Hypothalamus (tissue), 51 donors: Measurements from ENCODE around the gene CYB5R3.
"Not testable (repeated sequence)": the region's sequence is repeated elsewhere in the genome, so short reads cannot be mapped to it uniquely, and the experiment has no call there.

Experiments
- DNase-seq, 51 donors: peaks; one replicate each; lab custom pipeline; 2025; lab: John Stamatoyannopoulos, UW

CYB5R3 gene

DNA sequence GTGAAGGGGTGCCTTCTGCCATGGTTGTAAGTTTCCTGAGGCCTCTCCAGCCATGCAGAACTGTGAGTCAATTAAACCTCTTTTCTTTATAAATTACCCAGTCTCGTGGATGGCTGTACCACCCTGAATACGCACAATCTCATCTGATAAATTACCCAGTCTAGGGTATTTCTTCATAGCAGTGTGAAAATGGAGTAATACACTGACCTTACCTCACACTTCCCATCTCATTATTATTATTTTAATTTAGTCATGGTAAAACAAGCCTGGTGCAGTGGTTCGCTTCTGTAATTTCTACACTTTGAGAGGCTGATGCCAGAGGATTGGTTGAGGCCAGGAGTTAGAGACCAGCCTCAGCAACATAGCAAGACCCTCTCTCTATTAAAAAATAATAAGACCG, 30.5 kb upstream of the CYB5R3 start:
- DNase-seq, result no peak

DNA sequence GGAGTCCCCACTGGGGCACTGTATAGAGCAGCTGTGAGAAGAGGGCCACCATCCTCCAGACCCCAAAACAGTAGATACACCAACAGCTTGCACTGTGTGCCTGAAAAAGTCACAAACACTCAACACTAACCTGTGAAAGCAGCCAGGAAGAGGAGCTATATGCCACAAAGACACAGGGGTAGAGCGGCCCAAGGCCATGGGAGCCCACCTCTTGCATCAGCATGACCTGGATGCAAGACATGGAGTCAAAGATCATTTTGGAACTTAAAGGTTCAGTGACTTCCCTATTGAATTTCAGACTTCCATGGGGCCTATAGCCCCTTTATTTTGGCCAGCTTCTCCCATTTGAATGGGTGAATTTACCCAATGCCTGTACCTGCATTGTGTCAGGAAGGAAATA, 29.7 kb upstream of the CYB5R3 start:
- no peak for DNase-seq

DNA sequence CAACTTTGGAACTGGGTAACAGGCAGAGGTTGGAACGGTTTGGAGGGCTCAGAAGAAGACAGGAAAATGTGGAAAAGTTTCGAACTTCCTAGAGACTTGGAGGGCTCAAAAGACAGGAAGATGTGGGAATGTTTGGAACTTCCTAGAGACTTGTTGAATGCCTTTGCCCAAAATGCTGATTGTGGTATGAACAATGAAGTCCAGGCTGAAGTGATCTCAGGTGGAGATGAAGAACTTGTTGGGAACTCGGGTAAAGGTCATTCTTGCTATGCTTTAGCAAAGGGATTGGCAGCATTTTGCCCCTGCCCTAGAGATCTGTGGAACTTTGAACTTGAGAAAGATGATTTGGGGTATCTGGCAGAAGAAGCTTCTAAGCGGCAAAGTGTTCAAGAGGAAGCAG, 28.7 kb upstream of the CYB5R3 start:
- DNase-seq, result not testable (repeated sequence)

DNA sequence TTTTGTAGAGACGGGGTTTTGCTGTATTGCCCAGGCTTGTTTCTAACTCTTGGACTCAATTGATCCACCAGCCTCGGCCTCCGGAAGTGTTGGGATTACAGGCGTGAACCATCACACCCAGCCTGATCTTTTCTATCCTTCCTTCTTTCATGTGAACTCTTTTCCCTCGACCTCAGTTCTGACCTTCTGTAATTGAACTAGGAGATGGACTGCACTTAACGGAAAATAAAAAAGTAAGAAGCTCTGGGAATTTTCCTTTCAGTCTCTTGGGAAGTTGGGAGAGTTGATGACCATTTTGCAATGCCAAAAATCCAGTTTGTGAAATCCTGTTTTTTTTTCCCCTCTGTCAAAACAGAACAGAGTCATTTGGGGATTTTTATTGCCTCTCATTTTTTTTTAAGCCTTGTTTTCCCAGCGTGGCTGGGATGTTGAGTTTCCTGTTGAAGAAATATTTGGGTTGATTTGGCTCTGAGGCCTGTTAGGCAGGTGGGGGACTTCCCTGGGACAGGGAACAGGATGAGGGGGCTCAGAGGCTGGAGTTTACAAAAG, 26.9 kb upstream of the CYB5R3 start:
- DNase-seq, result no peak

DNA sequence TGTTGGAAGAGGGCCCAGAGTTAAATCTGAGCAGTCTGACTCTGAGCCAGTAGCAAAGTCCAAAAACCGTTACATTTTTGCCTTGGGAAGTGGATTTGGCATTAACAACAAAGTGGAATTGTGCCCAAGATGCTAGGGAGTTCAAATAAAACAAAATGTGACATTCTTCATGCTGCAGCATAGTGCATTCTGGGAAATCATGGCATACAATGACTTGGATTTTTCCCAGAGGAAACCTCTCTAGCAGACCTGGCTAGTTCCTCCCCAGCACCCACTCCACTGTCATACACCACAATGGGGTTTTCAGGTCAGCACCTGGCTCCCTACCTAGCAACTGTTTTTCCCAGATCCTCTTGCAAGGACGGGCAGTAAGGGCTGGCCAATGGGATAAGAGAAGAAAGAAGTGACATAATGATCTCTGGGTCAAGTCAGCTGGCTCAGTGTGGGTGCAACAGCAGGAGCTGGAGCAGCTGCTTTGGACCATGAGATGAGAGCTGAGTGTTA, 24.8 kb upstream of the CYB5R3 start:
- DNase-seq, result no peak

DNA sequence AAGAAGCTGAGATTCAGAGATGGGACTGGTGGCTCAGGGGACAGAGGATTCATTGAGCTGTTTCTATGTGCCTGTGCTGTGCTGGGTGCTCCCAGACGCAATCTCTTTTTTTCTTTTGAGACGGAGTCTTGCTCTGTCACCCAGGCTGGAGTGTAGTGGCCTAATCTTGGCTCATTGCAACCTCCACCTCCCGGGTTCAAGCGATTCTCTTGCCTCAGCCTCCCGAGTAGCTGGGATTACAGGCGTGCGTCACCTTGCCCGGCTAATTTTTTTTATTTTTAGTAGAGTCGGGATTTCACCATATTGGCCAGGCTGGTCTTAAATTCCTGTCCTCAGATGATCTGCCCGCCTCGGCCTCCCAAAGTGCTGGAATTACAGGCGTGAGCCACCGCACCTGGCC, 23.9 kb upstream of the CYB5R3 start:
- DNase-seq, result not testable (repeated sequence)

DNA sequence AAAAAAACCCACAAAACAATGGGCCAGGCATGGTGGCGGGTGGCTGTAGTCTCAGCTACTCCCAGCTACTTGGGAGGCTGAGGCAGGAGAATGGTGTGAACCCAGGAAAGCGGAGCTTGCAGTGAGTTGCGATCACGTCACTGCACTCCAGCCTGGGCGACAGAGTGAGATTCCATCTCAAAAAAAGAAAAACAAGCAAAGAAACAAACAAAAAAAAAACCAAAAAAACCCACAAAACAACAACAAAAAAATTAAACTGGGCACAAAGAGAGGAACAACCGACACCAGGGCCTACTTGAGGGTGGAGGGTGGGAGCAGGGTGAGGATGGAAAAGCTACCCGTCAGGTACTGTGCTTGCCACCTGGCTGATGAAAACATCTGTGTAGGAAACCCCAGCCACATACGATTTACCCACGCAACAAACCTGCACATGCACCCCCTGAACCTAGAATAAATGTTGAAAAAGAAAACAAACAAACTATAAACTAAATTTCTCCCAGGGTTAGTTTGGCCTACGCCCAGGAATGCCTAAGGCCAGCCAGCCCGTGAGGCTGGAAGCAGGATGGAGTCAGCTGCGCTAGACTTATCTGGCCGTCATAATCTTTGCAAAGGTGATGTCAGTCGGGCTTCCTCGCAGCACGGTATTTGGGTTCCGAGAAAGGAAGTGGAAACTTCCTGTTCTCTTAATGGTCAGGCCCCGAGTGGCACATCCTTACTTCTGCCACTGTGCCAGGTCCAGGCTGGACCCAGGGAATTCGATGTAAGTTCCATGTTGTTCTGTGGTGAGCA, 21.9 kb upstream of the CYB5R3 start:
- DNase-seq, result no peak

DNA sequence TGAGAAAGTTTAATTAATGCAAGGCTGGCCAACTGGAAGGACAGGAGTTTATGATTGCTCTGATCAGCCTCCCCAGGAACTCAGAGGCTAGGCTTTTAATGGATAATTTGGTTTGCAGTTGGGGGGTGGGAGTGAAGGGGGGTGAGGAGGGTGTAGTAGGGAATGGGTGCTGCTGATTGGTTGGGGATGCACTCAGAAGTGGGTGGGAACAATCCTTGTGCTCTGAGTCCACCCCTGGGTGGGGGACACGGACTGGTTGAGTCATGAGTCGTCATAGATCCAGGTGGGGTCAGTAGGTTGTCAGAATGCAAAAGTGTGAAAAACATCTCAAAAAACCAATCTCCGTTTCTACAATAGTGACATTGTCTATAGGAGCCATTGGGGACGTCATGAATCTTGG, 20.9 kb upstream of the CYB5R3 start:
- DNase-seq, result no peak

DNA sequence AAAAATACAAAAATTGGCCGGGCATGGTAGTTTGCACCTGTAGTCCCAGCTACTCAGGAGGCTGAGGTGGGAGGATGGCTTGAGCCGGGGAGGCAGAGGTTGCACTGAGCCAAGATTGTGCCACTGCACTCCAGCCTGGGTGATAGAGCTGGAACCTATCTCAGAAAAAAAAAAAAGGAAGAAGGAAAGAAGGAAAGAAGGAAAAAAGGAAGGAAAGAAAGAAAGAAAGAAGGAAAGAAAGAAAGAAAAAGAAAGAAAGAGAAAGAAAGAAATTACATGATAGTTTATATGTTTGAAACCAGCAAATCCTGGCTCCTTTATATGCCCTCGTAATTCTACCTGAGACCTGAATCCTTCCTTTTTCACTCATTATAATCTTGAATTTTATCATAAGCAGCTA, 17.2 kb upstream of the CYB5R3 start:
- DNase-seq, result not testable (repeated sequence)

DNA sequence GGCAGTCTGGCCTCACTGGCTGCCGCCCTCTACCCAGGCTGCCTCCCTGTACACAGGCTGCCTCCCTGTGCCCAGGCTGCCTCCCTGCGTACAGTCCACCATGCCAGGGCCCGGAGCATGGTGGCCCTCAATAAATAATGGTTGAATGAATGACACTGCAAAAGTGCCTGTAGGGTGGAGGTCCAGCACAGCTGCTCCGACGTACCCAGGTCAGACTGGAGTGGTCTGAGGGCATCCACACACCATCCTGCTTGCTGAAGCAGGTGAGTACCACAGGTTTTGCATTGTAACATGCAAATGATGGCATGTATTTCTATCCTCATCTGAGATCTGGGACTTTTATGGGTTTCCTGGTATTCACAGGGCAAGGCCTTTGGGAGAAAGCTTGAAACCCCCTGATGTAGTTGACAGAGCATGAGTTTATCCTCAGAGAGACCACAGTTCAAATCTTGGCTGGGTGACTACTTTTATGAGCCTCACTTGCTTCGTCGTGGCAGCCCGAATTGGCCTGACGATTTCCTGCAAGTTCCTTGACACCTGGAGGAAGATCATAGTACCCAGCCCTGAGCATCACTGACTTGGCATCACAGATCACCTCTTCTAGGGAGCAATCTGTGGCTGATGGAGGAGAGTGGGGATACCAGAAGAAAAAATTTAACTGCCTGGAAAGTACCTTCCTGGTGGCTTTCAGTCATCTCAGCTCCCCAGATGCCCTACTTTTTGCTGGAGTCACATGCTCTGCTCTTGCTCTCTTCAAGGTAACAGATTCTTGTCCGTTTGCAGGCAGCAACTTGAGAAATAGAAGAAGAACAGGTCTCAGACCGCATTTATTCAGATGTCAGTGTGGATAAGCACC, 16.0 kb upstream of the CYB5R3 start:
- no peak for DNase-seq

DNA sequence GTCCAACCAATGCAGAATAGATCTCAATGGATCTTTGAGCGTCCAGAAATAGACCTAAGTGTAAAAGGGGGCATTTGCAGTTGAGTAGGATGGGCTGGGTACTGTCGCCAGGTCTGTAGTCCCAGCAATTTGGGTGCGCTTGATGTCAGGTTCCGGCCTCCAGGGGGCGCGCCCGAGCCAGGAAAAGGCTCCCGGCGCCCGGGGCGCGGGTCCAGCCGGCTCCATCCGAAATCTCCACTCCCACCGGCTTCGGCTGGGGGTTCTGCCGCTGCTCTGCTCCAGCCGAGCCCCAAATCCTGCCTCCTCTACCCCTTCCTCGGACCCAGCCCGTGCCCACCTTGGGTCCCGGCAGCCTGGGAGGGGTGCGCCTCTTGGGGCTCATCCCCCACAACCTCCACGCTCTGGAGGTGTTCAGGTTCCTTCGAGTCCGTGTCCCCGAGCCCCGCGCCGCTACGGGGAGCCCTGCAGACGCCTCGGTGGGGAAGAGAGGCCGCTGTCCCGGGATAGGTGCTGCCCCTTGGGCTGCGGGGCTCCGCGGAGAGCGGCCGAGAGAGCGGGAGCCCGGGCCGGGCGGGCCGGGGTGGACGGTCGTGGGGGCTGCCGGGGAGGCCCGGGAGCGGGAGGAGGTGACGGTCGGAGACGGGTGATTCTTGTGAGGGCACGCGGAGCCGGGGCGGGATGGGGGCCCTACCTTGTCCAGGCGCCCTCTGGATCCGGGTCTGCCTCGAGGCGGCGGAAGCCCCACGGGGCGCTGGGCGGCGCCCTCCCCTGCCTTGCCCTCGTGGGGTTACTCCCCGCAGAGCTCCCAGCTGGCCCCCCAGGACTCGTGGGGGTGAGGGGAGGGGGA, 13.0 kb upstream of the CYB5R3 start:
- peak in 45 of 51 donors; percentile 10 to 83 (median 55) for DNase-seq

DNA sequence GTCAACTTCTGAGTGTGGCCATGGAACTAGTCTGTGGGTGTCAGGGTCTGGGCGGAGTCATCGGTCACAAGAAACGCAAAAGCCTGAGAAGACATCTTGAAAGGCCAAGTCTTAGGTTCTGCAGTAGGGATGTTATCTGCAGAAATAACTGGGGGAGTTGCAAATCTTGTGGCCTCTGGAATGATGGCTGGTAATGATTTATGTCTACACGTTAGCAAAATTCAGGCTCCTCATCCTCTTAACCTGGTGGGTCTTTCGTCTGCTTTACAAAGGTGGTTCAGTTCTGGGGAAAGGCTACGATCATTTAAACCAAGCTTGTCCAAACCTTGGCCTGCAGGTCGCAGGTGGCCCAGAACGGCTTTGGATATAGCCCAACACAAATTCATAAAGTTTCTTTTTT, 7.4 kb upstream of the CYB5R3 start:
- no peak for DNase-seq

DNA sequence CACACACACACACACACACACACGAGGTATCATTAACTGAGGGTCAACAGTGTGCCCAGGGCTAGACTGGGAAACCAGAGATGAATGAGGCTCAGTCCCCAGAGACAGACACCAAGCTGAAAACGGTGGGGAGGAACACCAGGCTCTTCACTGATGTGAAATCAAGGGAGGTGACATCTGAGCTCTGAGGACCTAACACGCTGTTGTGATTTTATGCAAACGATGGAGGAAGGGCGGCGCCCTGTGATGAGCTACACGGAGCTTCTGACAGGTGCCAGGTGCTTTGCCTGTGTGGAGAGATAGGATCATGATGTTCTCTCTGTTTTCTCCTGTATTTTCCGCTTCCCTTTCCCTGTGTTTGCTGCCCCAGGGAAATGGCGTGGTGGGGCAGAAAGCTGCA, 6.5 kb upstream of the CYB5R3 start:
- no peak for DNase-seq

DNA sequence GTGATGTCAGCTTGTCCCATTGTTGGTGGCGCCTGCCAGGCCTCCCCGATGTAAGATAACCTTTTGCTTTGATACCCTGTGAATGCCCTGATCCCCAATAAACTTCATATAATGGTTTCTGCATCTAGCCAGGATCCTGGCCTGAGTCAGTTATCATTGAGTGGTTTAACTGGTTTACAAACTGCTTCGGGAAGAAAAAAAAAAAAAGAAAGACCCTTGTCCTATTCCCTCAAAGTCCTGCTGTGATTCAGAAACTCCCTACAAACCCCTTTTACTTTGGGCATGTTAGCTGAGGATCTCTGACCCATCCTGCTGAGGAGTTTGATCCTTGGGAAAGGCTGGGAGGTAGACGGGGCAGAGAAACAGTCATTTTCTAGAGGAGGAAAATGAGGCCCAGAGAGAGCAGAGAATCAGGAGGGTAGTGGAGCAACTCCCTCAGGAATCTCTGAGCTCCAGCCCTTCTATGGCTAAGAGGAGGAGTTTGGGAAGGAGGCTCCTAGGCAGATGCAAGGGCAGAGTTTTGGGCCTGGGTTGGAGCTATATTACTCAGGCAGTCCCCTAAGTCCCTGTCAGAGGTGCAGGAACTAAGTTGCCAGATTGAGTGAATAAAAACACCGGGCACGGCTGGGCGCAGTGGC, 5.4 kb upstream of the CYB5R3 start:
- no peak for DNase-seq

DNA sequence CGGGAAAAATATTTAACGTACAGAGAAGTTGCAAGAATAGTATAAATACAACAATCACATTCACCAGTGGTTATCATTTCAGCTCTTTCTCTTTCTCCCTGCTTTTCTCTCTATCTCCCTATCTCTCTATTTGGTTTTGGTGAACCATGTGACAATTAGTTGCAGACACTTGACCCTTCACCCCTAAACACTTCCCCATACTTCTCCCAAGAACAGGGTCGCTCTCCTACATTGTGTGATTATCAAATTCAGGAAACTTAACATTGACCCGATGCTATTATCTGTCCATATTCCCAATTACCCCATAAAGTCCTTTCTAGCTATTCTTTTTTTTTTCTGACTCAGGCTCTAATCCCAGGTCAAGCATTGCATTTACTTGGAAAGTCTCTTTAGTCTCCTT, 4.8 kb upstream of the CYB5R3 start:
- DNase-seq, result no peak

DNA sequence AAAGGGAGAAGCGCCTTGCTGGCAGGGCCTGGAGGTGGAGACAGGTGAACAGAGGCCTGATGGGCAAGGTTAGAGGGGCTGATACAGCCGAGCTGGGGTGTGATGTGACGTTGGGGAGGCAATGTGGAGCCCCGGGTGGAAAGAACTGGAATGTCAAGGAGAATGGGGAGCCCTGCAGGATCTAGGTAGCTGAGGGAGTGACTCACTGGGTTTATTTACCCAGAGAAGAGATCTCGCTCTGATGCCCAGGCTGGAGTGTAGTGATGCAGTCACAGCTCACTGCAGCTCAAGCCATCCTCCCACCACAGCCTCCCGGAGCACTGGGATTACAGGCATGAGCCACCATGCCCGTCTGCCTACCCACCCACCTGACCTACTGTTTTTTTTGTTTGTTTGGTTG, 1.9 kb upstream of the CYB5R3 start:
- no peak for DNase-seq

DNA sequence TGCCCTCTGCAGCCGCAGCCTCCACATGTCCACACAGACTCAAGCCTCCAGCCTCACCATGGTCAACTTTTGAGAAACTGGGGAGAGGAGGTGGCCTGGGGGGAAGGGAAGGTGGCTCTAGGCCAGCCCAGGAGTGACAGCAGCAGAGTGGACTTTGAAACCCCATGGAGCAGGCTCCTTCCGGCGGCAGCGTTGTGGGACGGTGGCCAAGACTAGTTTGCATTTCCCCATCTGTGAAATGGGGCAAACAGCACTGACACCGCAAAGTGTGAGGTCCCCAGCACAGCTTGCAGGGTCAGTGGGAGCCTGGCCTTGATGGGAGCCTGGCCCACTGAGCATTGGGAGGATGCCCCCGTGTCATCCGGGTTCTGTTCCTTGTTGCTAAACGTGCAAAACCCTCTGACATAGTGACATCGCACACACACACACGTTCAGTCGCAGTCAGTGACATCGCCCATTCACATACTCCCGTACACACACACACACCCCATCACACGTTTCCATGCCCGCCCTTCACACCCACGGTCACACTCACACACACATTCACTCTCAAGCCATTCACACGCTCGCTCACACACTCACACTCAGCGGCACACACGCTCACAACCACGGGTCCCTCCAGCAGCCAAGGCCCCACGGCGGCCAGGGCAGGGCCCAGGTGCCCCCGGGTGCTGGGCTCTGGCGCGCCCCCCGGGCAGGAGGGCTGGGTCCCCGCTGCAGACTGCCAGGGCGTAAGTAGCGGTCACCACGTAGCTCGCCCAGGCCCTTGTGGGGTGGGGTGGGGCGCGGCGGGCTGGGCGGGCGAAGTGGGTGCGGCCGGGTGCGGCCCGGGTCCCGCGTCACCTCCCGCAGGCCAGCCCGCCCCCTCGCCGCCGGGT, 585 bp downstream of the CYB5R3 start:
- peak in 19 of 51 donors; percentile 20 to 73 (median 49) for DNase-seq

DNA sequence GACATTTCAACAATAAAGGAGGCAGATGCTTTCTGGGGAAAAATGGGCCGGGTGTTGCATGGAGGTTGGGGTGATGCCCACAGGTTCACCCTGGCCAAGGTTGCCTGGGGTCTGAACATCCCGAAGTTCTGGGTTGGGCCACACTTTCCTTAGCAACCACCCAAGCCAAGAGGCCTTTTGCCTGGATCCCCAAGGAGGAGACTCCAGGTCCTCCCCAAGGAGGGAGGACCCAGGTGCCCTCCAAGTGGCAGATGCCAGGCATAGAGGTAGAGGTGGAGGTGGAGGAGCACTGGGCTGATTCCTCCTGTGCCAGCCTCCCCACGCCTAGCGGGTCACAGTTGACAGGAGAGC, 1.2 kb downstream of the CYB5R3 start:
- no peak for DNase-seq
